Glomerular visceral epithelial cell (primary cell): ENCODE data around the gene GABPB1.

Source experiments
- DNase-seq: peaks from one replicate; pipeline ENCODE4 v3.0.0-alpha.2; 2016; ENCODE audit errors: extremely low spot score

GABPB1 gene

GRCh38 chr15:50244153-50244552, 110.8 kb downstream of the GABPB1 start:
- no peak for DNase-seq

- DNase-seq = no peak
Measured at GRCh38 chr15:50241684-50242450, 113.1 kb downstream of the GABPB1 start.

- DNase-seq = no peak
Measured at GRCh38 chr15:50238255-50238654, 116.7 kb downstream of the GABPB1 start.

- no peak for DNase-seq
Measured at GRCh38 chr15:50236433-50236832, 118.6 kb downstream of the GABPB1 start.

GRCh38 chr15:50235794-50236193, 119.2 kb downstream of the GABPB1 start:
- DNase-seq = no peak

- no peak for DNase-seq
Measured at GRCh38 chr15:50234764-50235163, 120.2 kb downstream of the GABPB1 start.

- no peak for DNase-seq
Measured at GRCh38 chr15:50233192-50233736, 121.7 kb downstream of the GABPB1 start.

- DNase-seq = no peak
Measured at GRCh38 chr15:50232791-50233190, 122.2 kb downstream of the GABPB1 start.

GRCh38 chr15:50231761-50232160, 123.2 kb downstream of the GABPB1 start:
- DNase-seq = no peak

GRCh38 chr15:50229336-50229735, 125.7 kb downstream of the GABPB1 start:
- DNase-seq = peak; percentile 22

GRCh38 chr15:50228866-50229265, 126.1 kb downstream of the GABPB1 start:
- no peak for DNase-seq

GRCh38 chr15:50227076-50227475, 127.9 kb downstream of the GABPB1 start:
- peak; percentile 42 for DNase-seq

GRCh38 chr15:50225938-50226337, 129.1 kb downstream of the GABPB1 start:
- no peak for DNase-seq
